SK-N-SH (cell line): ENCODE measurements around the gene LRRC2. TPM values are rescaled to one million over a fixed set of nuclear protein-coding genes. Genes with fewer than 3 reads are reported as not detected.

Experiments used
- CTCF ChIA-PET: fragments of 300-600, 350-600 bp; formaldehyde crosslinking; extraction: SDS; loops from one replicate; lab custom pipeline; 2021; lab: Yijun Ruan, JAX
- POLR2A ChIA-PET: fragments of 350-600 bp; sonication (Branson Sonifier 250); formaldehyde crosslinking; extraction: SDS; loops from one replicate; lab custom pipeline; 2020; ENCODE audit warnings: antibody characterized with exemption, inconsistent platforms; lab: Yijun Ruan, JAX
- DNase-seq: peaks from one replicate; pipeline ENCODE4 v3.0.0; 2012
- H2AFZ ChIP-seq: fragments of 200-600 bp; sonication (generic); 2 replicates; pipeline ENCODE4 v1.8.1; 2016; ENCODE audit warnings: antibody characterized with exemption, mild to moderate bottlenecking, low read depth
- H3F3A ChIP-seq: fragments of 200-600 bp; sonication (generic); replicated peaks from 2 replicates; pipeline ENCODE3; 2016; ENCODE audit warnings: antibody characterized with exemption, mild to moderate bottlenecking; ENCODE audit not compliant: insufficient read depth
- H3K27ac ChIP-seq, 2 experiments: fragments of 200-500 bp in 1 of 2; fragments of 200-600 bp in 1 of 2; sonication (Bioruptor generic) in 1 of 2; sonication (generic), shearing (Covaris generic) in 1 of 2; 2 replicates each; pipeline versions ENCODE4 v1.5.1 to v1.6.1; 2014 to 2016; ENCODE audit warnings: low read depth in 2 of 2, inconsistent platforms in 1 of 2, low read length in 1 of 2, mild to moderate bottlenecking in 1 of 2, mixed read lengths in 1 of 2
- H3K27me3 ChIP-seq: fragments of 200-600 bp; sonication (generic), shearing (Covaris generic); 2 replicates; pipeline ENCODE4 v1.6.1; 2016; ENCODE audit warnings: mixed run types; ENCODE audit not compliant: insufficient read depth
- H3K36me3 ChIP-seq, 2 experiments: fragments of 200-500 bp in 1 of 2; fragments of 200-600 bp in 1 of 2; sonication (Bioruptor generic) in 1 of 2; sonication (generic) in 1 of 2; replicated peaks in 1 of 2; 2 replicates each; pipeline versions ENCODE3 to v1.5.1; 2014 to 2016; ENCODE audit warnings: low read length in 1 of 2, mild to moderate bottlenecking in 1 of 2; ENCODE audit not compliant: insufficient read depth in 2 of 2, control insufficient read depth in 1 of 2
- H3K4me1 ChIP-seq, 2 experiments: fragments of 200-500 bp in 1 of 2; fragments of 200-600 bp in 1 of 2; sonication (Bioruptor generic) in 1 of 2; sonication (generic), shearing (Covaris generic) in 1 of 2; 2 replicates each; pipeline versions ENCODE4 v1.5.1 to v1.6.1; 2014 to 2016; ENCODE audit warnings: low read depth in 1 of 2, low read length in 1 of 2, mixed run types in 1 of 2; ENCODE audit not compliant: insufficient read depth in 2 of 2, control insufficient read depth in 1 of 2
- H3K4me2 ChIP-seq: fragments of 200-600 bp; sonication (generic), shearing (Covaris generic); 2 replicates; pipeline ENCODE4 v1.6.1; 2017; ENCODE audit warnings: mixed run types
- H3K4me3 ChIP-seq, 2 experiments: fragments of 200-500 bp in 1 of 2; fragments of 200-600 bp in 1 of 2; sonication (Bioruptor generic) in 1 of 2; sonication (generic), shearing (Covaris generic) in 1 of 2; 2 replicates each; pipeline versions ENCODE4 v1.5.1 to v1.8.1; 2014 to 2016; ENCODE audit warnings: low read depth in 2 of 2, inconsistent platforms in 1 of 2, low read length in 1 of 2, mild to moderate bottlenecking in 1 of 2, mixed read lengths in 1 of 2, moderate library complexity in 1 of 2
- H3K79me2 ChIP-seq: fragments of 200-600 bp; sonication (generic); 2 replicates; pipeline ENCODE4 v1.8.1; 2017; ENCODE audit warnings: mild to moderate bottlenecking; ENCODE audit not compliant: insufficient read depth
- H3K9ac ChIP-seq: fragments of 200-600 bp; sonication (generic); 2 replicates; pipeline ENCODE4 v1.6.1; 2017; ENCODE audit warnings: mixed run types
- H3K9me2 ChIP-seq: fragments of 200-600 bp; sonication (generic); 2 replicates; pipeline ENCODE4 v1.6.1; 2017; ENCODE audit warnings: mixed run types
- H3K9me3 ChIP-seq: fragments of 200-600 bp; sonication (generic); 2 replicates; pipeline ENCODE4 v1.6.1; 2017; ENCODE audit warnings: mixed run types, mild to moderate bottlenecking, moderate library complexity
- H4K20me1 ChIP-seq: fragments of 200-600 bp; sonication (generic); 2 replicates; pipeline ENCODE4 v1.6.1; 2017; ENCODE audit warnings: mild to moderate bottlenecking, mixed run types; ENCODE audit not compliant: insufficient read depth
- CTCF ChIP-seq: fragments of 200-600 bp; sonication (generic); IDR thresholded peaks from 2 replicates; pipeline ENCODE4 v1.6.1; 2017; ENCODE audit warnings: antibody characterized with exemption, mild to moderate bottlenecking, moderate library complexity
- EP300 ChIP-seq, 2 experiments: IDR thresholded peaks; 2 replicates each; pipeline versions ENCODE4 v1.4.0 to v1.6.1; 2012; ENCODE audit warnings: borderline replicate concordance in 1 of 2, low read depth in 1 of 2, low read length in 1 of 2
- FOSL2 ChIP-seq: IDR thresholded peaks from 2 replicates; pipeline ENCODE4 v1.4.0; 2012; ENCODE audit warnings: low read depth, mild to moderate bottlenecking, moderate library complexity, borderline replicate concordance
- GATA2 ChIP-seq: sonication (generic); formaldehyde crosslinking; IDR thresholded peaks from 2 replicates; pipeline ENCODE4 v1.5.0; 2020; ENCODE audit warnings: mild to moderate bottlenecking, missing genetic modification reagents
- JUND ChIP-seq: IDR thresholded peaks from 2 replicates; pipeline ENCODE4 v1.4.0; 2012
- MAX ChIP-seq: IDR thresholded peaks from 2 replicates; pipeline ENCODE4 v1.4.0; 2012; ENCODE audit warnings: low read depth
- MEF2A ChIP-seq: IDR thresholded peaks from 2 replicates; pipeline ENCODE4 v1.4.0; 2012; ENCODE audit warnings: low read depth, borderline replicate concordance
- MXI1 ChIP-seq: IDR thresholded peaks from 2 replicates; pipeline ENCODE4 v1.6.1; 2012; ENCODE audit warnings: mild to moderate bottlenecking, low read depth, low read length, improper control_type of control experiment
- NFIC ChIP-seq: IDR thresholded peaks from 2 replicates; pipeline ENCODE4 v1.4.0; 2012; ENCODE audit warnings: borderline replicate concordance
- NRF1 ChIP-seq: IDR thresholded peaks from 2 replicates; pipeline ENCODE4 v1.6.1; 2012; ENCODE audit warnings: low read depth, mild to moderate bottlenecking, low read length
- PBX3 ChIP-seq: IDR thresholded peaks from 2 replicates; pipeline ENCODE4; 2012
- POLR2AphosphoS5 ChIP-seq: IDR thresholded peaks from 2 replicates; pipeline ENCODE4 v1.6.1; 2012; ENCODE audit warnings: low read depth, low read length
- RAD21 ChIP-seq: IDR thresholded peaks from 2 replicates; pipeline ENCODE4 v1.6.1; 2012; ENCODE audit warnings: mild to moderate bottlenecking, low read length
- RCOR1 ChIP-seq: fragments of 150-350 bp; IDR thresholded peaks from 2 replicates; pipeline ENCODE4 v1.6.1; 2017; ENCODE audit warnings: antibody characterized with exemption, low read length
- REST ChIP-seq: IDR thresholded peaks from 2 replicates; pipeline ENCODE4 v1.6.1; 2012; ENCODE audit warnings: mild to moderate bottlenecking, low read depth, low read length, moderate library complexity
- SIN3A ChIP-seq: IDR thresholded peaks from 2 replicates; pipeline ENCODE4 v1.6.1; 2012; ENCODE audit warnings: low read depth, mild to moderate bottlenecking, low read length, moderate library complexity, borderline replicate concordance
- TCF12 ChIP-seq: IDR thresholded peaks from 2 replicates; pipeline ENCODE4 v1.4.0; 2012
- TEAD4 ChIP-seq: IDR thresholded peaks from 2 replicates; pipeline ENCODE4 v1.4.0; 2012; ENCODE audit warnings: mild to moderate bottlenecking, borderline replicate concordance; ENCODE audit not compliant: insufficient read depth
- USF2 ChIP-seq: fragments of 150-350 bp; IDR thresholded peaks from 2 replicates; pipeline ENCODE4 v1.6.1; 2017; ENCODE audit warnings: antibody characterized with exemption, low read length, low read depth, borderline replicate concordance
- YY1 ChIP-seq: IDR thresholded peaks from 2 replicates; pipeline ENCODE4 v1.4.0; 2012; ENCODE audit warnings: low read depth, mild to moderate bottlenecking
- WGBS: methylation state at CpG from one replicate; pipeline ENCODE4 v1.1.6; 2017; ENCODE audit warnings: low lambda C conversion rate; 5-methylcytosine and 5-hydroxymethylcytosine counted together
- polyA plus RNA-seq, 3 experiments: library from polyadenylated mRNA; depleted of rRNA; stranded (reverse); fragments of >200 nt; gene quantifications; 2 replicates each; pipeline ENCODE4 v1.2.3, GENCODE V29; 2012

Gene LRRC2
- polyA plus RNA-seq, 1 of the 3 experiments (the other 2 are of a cell fraction): 0.13 TPM

- WGBS: 67% methylated on average over 2 of the region's 2 CpGs
- H3K36me3 ChIP-seq: no peaks in the 10 kb centered on the region
- no peak overlapping the region for H3K9ac ChIP-seq
- H3K9me2 ChIP-seq: no peaks in the 10 kb centered on the region
- DNase-seq: no peak
- H3K4me2 ChIP-seq: no peak overlapping the region
- no peak overlapping the region for H3K27ac ChIP-seq
- H3K4me1 ChIP-seq: no peaks in the 10 kb centered on the region; a peak in 1 of 4 replicates
- TF ChIP-seq MAX: no peak
- TF ChIP-seq RCOR1: no peak
- TF ChIP-seq MXI1: no peak
- TF ChIP-seq, all 33 proteins: peak for 0
- ChIA-PET CTCF (interaction anchor here (1.0 to 2.0 kb wide), 2 partner anchors 85 to 317 kb away, joined by 3 to 7 read pairs; no protein-coding TSS in a partner anchor), POLR2A (no interaction called here)
- no peak overlapping the region for H3K4me3 ChIP-seq
- H4K20me1 ChIP-seq: no peaks in the 10 kb centered on the region
- no peaks in the 10 kb centered on the region; the same call in 1 of the 2 replicates for H3K27me3 ChIP-seq
- no peaks in the 10 kb centered on the region for H3F3A ChIP-seq
- H3K79me2 ChIP-seq: no peaks in the 10 kb centered on the region
- no peaks in the 10 kb centered on the region for H3K9me3 ChIP-seq
- no peak overlapping the region for H2AFZ ChIP-seq
These were observed 8.1 kb upstream of the LRRC2 start for GRCh38 chr3:46574243-46574646.

- WGBS: 59% methylated on average over 4 of the region's 4 CpGs
- no peaks in the 10 kb centered on the region for H3K36me3 ChIP-seq
- no peaks in the 10 kb centered on the region; a peak in 1 of 4 replicates for H3K4me1 ChIP-seq
- no peaks in the 10 kb centered on the region for H3F3A ChIP-seq
- no peak overlapping the region for H2AFZ ChIP-seq
- H3K79me2 ChIP-seq: no peaks in the 10 kb centered on the region
- no peaks in the 10 kb centered on the region for H3K9me3 ChIP-seq
- no peak overlapping the region for H3K27ac ChIP-seq
- H3K4me3 ChIP-seq: no peak overlapping the region
- no peaks in the 10 kb centered on the region for H3K9me2 ChIP-seq
- H4K20me1 ChIP-seq: no peaks in the 10 kb centered on the region
- H3K4me2 ChIP-seq: no peak overlapping the region
- H3K9ac ChIP-seq: no peak overlapping the region
- TF ChIP-seq REST (no peak), RCOR1 (no peak), FOSL2 (no peak), POLR2AphosphoS5 (no peak), TEAD4 (no peak), USF2 (no peak), SIN3A (no peak), NRF1 (no peak), YY1 (no peak), MEF2A (no peak), TCF12 (no peak), RAD21 (no peak), PBX3 (no peak), CTCF (no peak), GATA2 (no peak), JUND (no peak), NFIC (no peak), EP300 (IDR thresholded peaks at IDR 0.05; ENCODE audit: borderline replicate concordance in 1 of 2, low read depth in 1 of 2, low read length in 1 of 2) (no peak)
- no peaks in the 10 kb centered on the region; the same call in 1 of the 2 replicates for H3K27me3 ChIP-seq
- POLR2A ChIA-PET: no interaction called here
- no peak for DNase-seq
- CTCF ChIA-PET: interaction anchor here (0.8 to 2.0 kb wide), 3 partner anchors 16 to 85 kb away, joined by 3 to 7 read pairs (median 6); no protein-coding TSS in a partner anchor
These were observed 7.6 kb upstream of the LRRC2 start for GRCh38 chr3:46573701-46574100.
